ENCODE measurements around the gene GRM7.

GRM7 gene

DNA sequence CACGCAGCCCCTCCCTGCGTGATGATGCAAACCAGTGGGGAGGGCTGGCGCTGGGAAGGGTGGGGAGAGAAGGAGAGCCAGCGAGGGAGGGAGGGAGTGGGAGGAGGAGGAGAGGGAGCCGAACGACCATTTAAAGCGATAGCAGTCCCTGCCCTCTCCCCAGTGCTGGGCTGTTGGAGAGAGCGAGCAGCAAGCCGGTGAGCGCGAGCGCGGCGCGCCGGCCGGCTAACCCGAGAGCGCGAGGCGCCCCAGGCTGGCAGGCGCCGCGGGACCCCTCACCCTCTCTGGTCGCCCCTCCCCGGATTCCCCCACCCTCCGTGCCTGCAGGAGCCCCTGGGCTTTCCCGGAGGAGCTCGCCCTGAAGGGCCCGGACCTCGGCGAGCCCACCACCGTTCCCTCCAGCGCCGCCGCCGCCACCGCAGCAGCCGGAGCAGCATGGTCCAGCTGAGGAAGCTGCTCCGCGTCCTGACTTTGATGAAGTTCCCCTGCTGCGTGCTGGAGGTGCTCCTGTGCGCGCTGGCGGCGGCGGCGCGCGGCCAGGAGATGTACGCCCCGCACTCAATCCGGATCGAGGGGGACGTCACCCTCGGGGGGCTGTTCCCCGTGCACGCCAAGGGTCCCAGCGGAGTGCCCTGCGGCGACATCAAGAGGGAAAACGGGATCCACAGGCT lies at the start of gene GRM7:
Gene GRM7 (plus strand): TSS at position 162 of the 671 bp plus-strand sequence.
- Histone ChIP-seq H3K4me3 (ENCODE audit: low read length) (peak within 1 kb of the TSS; percentile 1), H3K27me3 (ENCODE audit: insufficient read depth, low read length) (peaks cover 56% of the 10 kb centered on the region), H2AFZ (ENCODE audit: low read depth, low read length) (no peak within 1 kb of the TSS), H3K36me3 (ENCODE audit: insufficient read depth, low read length) (no peaks in the 10 kb centered on the region), H3K4me1 (ENCODE audit: insufficient read depth, low read length) (no peaks in the 10 kb centered on the region), H3K9me3 (ENCODE audit: low read length) (no peaks in the 10 kb centered on the region)

DNA sequence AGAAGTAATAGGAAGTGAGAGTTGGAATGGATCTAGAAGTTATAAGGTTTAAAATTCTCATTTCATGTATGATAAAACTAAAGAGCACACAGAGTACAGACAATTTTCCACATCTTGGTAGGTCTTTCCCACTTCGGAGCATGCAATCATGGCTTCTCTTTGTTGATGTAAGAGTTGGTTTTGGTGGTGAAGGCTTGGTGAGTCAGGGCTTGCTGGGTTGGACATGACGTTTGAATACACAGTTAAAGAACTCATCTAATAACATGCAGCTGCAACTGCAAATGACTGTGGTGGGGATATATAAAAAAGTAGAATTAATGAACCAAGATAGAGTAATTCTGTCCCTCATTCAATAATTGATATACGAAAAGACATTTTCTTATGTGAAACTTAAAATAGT lies 39.5 kb upstream of the GRM7 start:
- no peaks in the 10 kb centered on the region for H3K9me3 ChIP-seq (ENCODE audit: low read length)

GRCh38 chr3:6825524-6825923 lies 35.4 kb upstream of the GRM7 start:
- Histone ChIP-seq H3K4me3 (ENCODE audit: low read length) (no peak overlapping the region), H3K4me1 (ENCODE audit: insufficient read depth, low read length) (no peaks in the 10 kb centered on the region), H2AFZ (ENCODE audit: low read depth, low read length) (no peak overlapping the region), H3K36me3 (ENCODE audit: insufficient read depth, low read length) (no peaks in the 10 kb centered on the region), H3K27me3 (ENCODE audit: insufficient read depth, low read length) (no peaks in the 10 kb centered on the region), H3K9me3 (ENCODE audit: low read length) (no peaks in the 10 kb centered on the region)

More for the DNA sequence above, 39.5 kb upstream of the GRM7 start:
- Histone ChIP-seq H3K36me3 (ENCODE audit: insufficient read depth, low read length) (no peaks in the 10 kb centered on the region), H2AFZ (ENCODE audit: low read depth, low read length) (no peak overlapping the region), H3K4me3 (ENCODE audit: low read length) (no peak overlapping the region), H3K27me3 (ENCODE audit: insufficient read depth, low read length) (no peaks in the 10 kb centered on the region), H3K4me1 (ENCODE audit: insufficient read depth, low read length) (no peaks in the 10 kb centered on the region)

- Histone ChIP-seq H3K4me3 (ENCODE audit: low read length) (no peak overlapping the region), H3K4me1 (ENCODE audit: insufficient read depth, low read length) (no peaks in the 10 kb centered on the region), H3K27me3 (ENCODE audit: insufficient read depth, low read length) (no peaks in the 10 kb centered on the region), H3K36me3 (ENCODE audit: insufficient read depth, low read length) (no peaks in the 10 kb centered on the region), H3K9me3 (ENCODE audit: low read length) (no peaks in the 10 kb centered on the region), H2AFZ (ENCODE audit: low read depth, low read length) (no peak overlapping the region)
These were observed 33.5 kb upstream of the GRM7 start for GRCh38 chr3:6827453-6827852.

DNA sequence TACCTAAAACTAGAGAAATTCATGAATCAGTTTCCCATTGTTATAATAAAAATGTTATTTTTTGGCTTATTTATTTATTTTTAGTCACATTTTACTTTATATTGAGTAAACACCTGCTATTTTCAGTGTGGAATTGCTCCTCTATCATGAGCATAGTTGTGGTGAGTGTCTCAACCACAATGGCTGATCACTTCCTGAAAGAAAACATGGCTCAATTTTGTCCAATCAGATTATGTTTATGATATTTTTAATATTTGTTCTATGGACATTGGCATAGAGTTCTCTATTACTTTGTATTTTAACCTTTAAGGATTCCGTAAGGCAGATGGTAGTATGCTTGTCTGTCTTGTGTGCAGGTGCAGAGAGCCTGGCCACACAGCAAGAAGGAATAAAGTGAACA lies 16.2 kb upstream of the GRM7 start:
- Histone ChIP-seq H3K4me1 (ENCODE audit: insufficient read depth, low read length) (no peaks in the 10 kb centered on the region), H3K4me3 (ENCODE audit: low read length) (no peak overlapping the region), H3K36me3 (ENCODE audit: insufficient read depth, low read length) (no peaks in the 10 kb centered on the region), H3K9me3 (ENCODE audit: low read length) (no peaks in the 10 kb centered on the region), H2AFZ (ENCODE audit: low read depth, low read length) (no peak overlapping the region), H3K27me3 (ENCODE audit: insufficient read depth, low read length) (no peaks in the 10 kb centered on the region)

GRCh38 chr3:6854184-6854583 lies 6.7 kb upstream of the GRM7 start:
- H3K4me3 ChIP-seq (ENCODE audit: low read length), result no peak overlapping the region
- no peaks in the 10 kb centered on the region for H3K4me1 ChIP-seq (ENCODE audit: insufficient read depth, low read length)
- H3K36me3 ChIP-seq (ENCODE audit: insufficient read depth, low read length), result no peaks in the 10 kb centered on the region
- H3K9me3 ChIP-seq (ENCODE audit: low read length), result no peaks in the 10 kb centered on the region
- peaks cover 8% of the 10 kb centered on the region for H3K27me3 ChIP-seq (ENCODE audit: insufficient read depth, low read length)
- no peak overlapping the region for H2AFZ ChIP-seq (ENCODE audit: low read depth, low read length)

- H3K27me3 ChIP-seq (ENCODE audit: insufficient read depth, low read length), result peaks cover 40% of the 10 kb centered on the region
- H3K9me3 ChIP-seq (ENCODE audit: low read length), result no peaks in the 10 kb centered on the region
- H3K36me3 ChIP-seq (ENCODE audit: insufficient read depth, low read length), result no peaks in the 10 kb centered on the region
- no peak overlapping the region for H2AFZ ChIP-seq (ENCODE audit: low read depth, low read length)
- H3K4me1 ChIP-seq (ENCODE audit: insufficient read depth, low read length), result no peaks in the 10 kb centered on the region
- no peak overlapping the region for H3K4me3 ChIP-seq (ENCODE audit: low read length)
These were observed 3.4 kb upstream of the GRM7 start for GRCh38 chr3:6857510-6857909.

GRCh38 chr3:6860149-6860953 lies 564 bp upstream of the GRM7 start:
- H3K4me1 ChIP-seq (ENCODE audit: insufficient read depth, low read length), result no peaks in the 10 kb centered on the region
- H3K9me3 ChIP-seq (ENCODE audit: low read length), result no peaks in the 10 kb centered on the region
- no peaks in the 10 kb centered on the region for H3K36me3 ChIP-seq (ENCODE audit: insufficient read depth, low read length)
- peaks cover 57% of the 10 kb centered on the region for H3K27me3 ChIP-seq (ENCODE audit: insufficient read depth, low read length)
- no peak overlapping the region for H2AFZ ChIP-seq (ENCODE audit: low read depth, low read length)
- H3K4me3 ChIP-seq (ENCODE audit: low read length), result no peak overlapping the region

GRCh38 chr3:6861625-6862000 lies 698 bp downstream of the GRM7 start:
- Histone ChIP-seq H3K27me3 (ENCODE audit: insufficient read depth, low read length) (peaks cover 56% of the 10 kb centered on the region), H3K4me3 (ENCODE audit: low read length) (no peak overlapping the region)

DNA sequence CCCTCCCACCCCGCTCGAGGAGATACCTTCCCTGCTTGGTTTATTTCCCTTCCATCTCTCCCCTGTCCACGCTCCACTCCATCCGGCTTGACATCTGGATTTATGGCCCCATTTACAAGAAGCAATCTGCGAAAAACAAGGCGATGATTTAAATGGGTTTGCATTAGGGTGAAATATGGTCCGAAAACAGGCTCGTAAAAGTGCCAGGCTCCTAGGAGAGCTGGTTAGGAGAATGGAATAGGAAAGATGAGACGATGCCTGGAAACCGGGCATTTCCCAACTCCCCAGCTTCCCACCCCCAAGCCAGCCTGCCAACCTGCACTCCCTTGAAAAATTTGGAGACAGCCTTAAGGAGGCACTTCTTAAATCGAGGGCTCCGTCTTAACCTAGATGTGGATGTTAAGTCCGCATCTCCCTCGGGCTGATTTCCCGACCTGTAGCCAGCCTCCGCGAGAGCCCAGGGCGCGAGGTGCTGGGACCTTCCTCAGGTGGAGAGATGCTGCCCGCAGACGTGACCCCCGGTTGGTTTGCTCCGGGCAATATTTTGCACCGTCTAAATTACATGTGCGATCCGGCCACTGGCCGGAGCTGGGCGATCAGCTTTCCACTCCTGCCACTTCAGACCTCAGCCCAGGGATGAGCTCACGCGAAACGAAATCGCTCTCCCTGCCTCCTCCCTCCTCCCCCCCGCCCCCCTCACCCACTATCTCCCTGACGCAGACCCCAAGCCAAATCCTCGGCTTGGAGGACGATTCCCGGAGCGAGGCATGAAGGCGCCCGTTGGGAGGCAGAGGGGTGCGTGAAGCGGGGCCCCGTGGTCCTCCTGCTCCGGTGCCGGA lies 1.3 kb downstream of the GRM7 start:
- no peaks in the 10 kb centered on the region for H3K9me3 ChIP-seq (ENCODE audit: low read length)
- H2AFZ ChIP-seq (ENCODE audit: low read depth, low read length), result no peak overlapping the region
- no peaks in the 10 kb centered on the region for H3K4me1 ChIP-seq (ENCODE audit: insufficient read depth, low read length)
- H3K4me3 ChIP-seq (ENCODE audit: low read length), result no peak overlapping the region
- H3K36me3 ChIP-seq (ENCODE audit: insufficient read depth, low read length), result no peaks in the 10 kb centered on the region
- H3K27me3 ChIP-seq (ENCODE audit: insufficient read depth, low read length), result peaks cover 56% of the 10 kb centered on the region

More at GRCh38 chr3:6861625-6862000, 698 bp downstream of the GRM7 start:
- no peak overlapping the region for H2AFZ ChIP-seq (ENCODE audit: low read depth, low read length)
- H3K4me1 ChIP-seq (ENCODE audit: insufficient read depth, low read length), result no peaks in the 10 kb centered on the region
- H3K9me3 ChIP-seq (ENCODE audit: low read length), result no peaks in the 10 kb centered on the region
- no peaks in the 10 kb centered on the region for H3K36me3 ChIP-seq (ENCODE audit: insufficient read depth, low read length)

DNA sequence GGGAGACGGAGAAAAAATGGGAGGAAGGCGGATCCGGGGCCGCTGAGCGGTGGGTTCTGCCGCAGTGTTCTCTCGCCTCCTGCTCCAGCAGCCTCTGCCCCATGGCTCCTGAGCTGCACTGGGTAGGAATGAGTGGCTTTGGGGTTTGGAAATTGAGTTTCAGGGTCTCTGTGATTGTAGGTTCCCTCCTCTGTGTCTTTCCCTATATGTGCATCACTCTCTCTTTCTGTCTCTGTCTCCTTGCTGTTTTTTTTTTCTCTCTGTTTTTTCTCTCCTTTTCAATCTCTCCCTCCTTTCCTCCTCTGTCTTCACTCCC lies 1.9 kb downstream of the GRM7 start:
- no peaks in the 10 kb centered on the region for H3K36me3 ChIP-seq (ENCODE audit: insufficient read depth, low read length)
- H3K27me3 ChIP-seq (ENCODE audit: insufficient read depth, low read length), result peaks cover 56% of the 10 kb centered on the region
- H3K9me3 ChIP-seq (ENCODE audit: low read length), result no peaks in the 10 kb centered on the region
- H2AFZ ChIP-seq (ENCODE audit: low read depth, low read length), result no peak overlapping the region
- no peaks in the 10 kb centered on the region for H3K4me1 ChIP-seq (ENCODE audit: insufficient read depth, low read length)
- H3K4me3 ChIP-seq (ENCODE audit: low read length), result no peak overlapping the region

DNA sequence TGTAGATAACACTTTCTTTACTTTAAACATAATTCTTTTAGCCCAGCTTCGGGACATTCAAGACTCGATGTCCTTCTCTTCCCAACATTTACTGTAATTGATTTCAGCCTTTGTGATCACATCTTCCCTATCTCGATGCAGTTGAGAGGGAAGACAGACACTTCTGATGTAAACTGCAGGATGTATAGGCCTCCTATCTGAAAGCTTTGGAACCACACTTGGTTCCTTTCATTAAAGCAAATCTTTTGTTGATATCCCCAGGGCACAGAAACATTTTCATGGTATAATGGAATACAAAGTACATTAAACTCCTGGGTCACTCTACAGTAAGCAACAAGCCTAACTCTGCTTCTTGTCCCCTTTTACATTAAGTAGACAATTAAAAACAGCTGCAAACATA lies 6.4 kb downstream of the GRM7 start:
- Histone ChIP-seq H3K27me3 (ENCODE audit: insufficient read depth, low read length) (peaks cover 21% of the 10 kb centered on the region), H3K4me1 (ENCODE audit: insufficient read depth, low read length) (no peaks in the 10 kb centered on the region), H3K36me3 (ENCODE audit: insufficient read depth, low read length) (no peaks in the 10 kb centered on the region), H3K9me3 (ENCODE audit: low read length) (no peaks in the 10 kb centered on the region), H2AFZ (ENCODE audit: low read depth, low read length) (no peak overlapping the region), H3K4me3 (ENCODE audit: low read length) (no peak overlapping the region)

GRCh38 chr3:6878731-6879130 lies 17.8 kb downstream of the GRM7 start:
- Histone ChIP-seq H3K36me3 (ENCODE audit: insufficient read depth, low read length) (no peaks in the 10 kb centered on the region), H2AFZ (ENCODE audit: low read depth, low read length) (no peak overlapping the region), H3K9me3 (ENCODE audit: low read length) (no peaks in the 10 kb centered on the region), H3K27me3 (ENCODE audit: insufficient read depth, low read length) (no peaks in the 10 kb centered on the region), H3K4me1 (ENCODE audit: insufficient read depth, low read length) (no peaks in the 10 kb centered on the region), H3K4me3 (ENCODE audit: low read length) (no peak overlapping the region)
